T-helper 17 cell (primary cell): ENCODE data around the gene DDX27. TPM values are rescaled to one million over a fixed set of nuclear protein-coding genes. Genes with fewer than 3 reads are reported as not detected.

Source experiments
- ATAC-seq: fragments of 150-1000 bp; cut with Tn5 transposase; 2 replicates; pipeline ENCODE4 v1.10.0; 2021; ENCODE audit warnings: mild to moderate bottlenecking, moderate library complexity
- DNase-seq, 3 donors: peaks; one replicate each; pipeline versions ENCODE4 v3.0.0 to v3.0.0-alpha.2; 2020 to 2021
- H3K9me3 ChIP-seq: one replicate; pipeline ENCODE4 v1.7.0; 2013; ENCODE audit warnings: low read length, mild to moderate bottlenecking; ENCODE audit not compliant: control insufficient read depth, poor library complexity, severe bottlenecking
- H3K27ac Mint-ChIP-seq: one replicate; pipeline ENCODE4 v1.8.0; 2022; ENCODE audit warnings: mild to moderate bottlenecking, moderate library complexity, mixed read lengths
- H3K27me3 Mint-ChIP-seq: one replicate; pipeline ENCODE4 v1.8.0; 2022; ENCODE audit warnings: mixed read lengths
- H3K36me3 Mint-ChIP-seq: one replicate; pipeline ENCODE4 v1.8.0; 2022; ENCODE audit warnings: low read depth, mixed read lengths
- H3K4me1 Mint-ChIP-seq: one replicate; pipeline ENCODE4 v1.8.0; 2022; ENCODE audit warnings: mild to moderate bottlenecking, mixed read lengths
- H3K4me3 Mint-ChIP-seq: one replicate; pipeline ENCODE4 v1.8.0; 2022; ENCODE audit warnings: mild to moderate bottlenecking, moderate library complexity, mixed read lengths
- total RNA-seq, 4 donors: library from RNA in 2 of 4; stranded (reverse) in 2 of 4; gene quantifications; one replicate each; pipeline ENCODE4 v1.2.3 and lab custom pipeline; 2022 to 2026

DDX27 gene
- total RNA-seq, 2 donors from 2014 or later: 84.1 to 87.5 TPM

GRCh38 chr20:49267327-49267726 lies 48.1 kb downstream of the DDX27 start:
- ATAC-seq: peak; percentile 66

DNA sequence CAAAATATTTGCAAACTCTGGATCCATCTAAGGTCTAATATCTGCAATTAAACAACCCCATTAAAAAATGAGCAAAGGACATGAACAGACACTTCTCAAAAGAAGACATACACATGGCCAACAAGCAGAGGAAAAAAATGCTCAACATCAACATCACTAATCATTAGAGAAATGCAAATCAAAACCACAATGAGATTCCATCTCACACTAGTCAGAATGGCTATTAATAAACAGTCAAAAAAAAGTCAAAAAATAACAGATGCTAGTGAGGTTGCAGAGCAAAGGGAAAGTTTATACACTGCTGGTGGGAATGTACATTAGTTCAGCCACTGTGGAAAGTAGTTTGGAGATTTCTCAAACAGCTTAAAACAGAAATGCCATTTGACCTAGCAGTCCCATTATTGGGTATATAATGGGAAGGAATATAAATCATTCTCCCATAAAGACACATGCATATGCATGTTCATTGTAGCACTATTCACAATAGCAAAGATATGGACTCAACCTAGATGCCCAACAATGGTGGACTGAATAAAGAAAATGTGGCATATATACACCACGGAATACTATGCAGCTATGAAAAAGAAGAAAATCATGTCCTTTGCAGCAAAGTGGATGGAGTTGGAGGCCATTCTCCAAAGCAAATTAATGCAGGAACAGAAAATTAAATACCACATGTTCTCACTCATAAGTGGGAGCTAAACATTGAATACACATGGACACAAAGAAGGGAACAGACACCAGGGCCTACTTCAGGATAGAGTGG lies 49.6 kb downstream of the DDX27 start:
- Mint-ChIP-seq H3K4me3 (peak overlapping the region; percentile 77), H3K27me3 (no peaks in the 10 kb centered on the region), H3K4me1 (peaks cover 58% of the 10 kb centered on the region), H3K36me3 (peaks cover 26% of the 10 kb centered on the region), H3K27ac (no peak overlapping the region)
- DNase-seq (no peak), ATAC-seq (no peak)
- H3K9me3 ChIP-seq: no peaks in the 10 kb centered on the region

More at GRCh38 chr20:49267327-49267726, 48.1 kb downstream of the DDX27 start:
- no peak for DNase-seq
- Mint-ChIP-seq H3K4me1 (peaks cover 53% of the 10 kb centered on the region), H3K27me3 (no peaks in the 10 kb centered on the region), H3K36me3 (peaks cover 26% of the 10 kb centered on the region), H3K27ac (peak overlapping the region; percentile 93), H3K4me3 (peak overlapping the region; percentile 83)
- H3K9me3 ChIP-seq: no peaks in the 10 kb centered on the region

DNA sequence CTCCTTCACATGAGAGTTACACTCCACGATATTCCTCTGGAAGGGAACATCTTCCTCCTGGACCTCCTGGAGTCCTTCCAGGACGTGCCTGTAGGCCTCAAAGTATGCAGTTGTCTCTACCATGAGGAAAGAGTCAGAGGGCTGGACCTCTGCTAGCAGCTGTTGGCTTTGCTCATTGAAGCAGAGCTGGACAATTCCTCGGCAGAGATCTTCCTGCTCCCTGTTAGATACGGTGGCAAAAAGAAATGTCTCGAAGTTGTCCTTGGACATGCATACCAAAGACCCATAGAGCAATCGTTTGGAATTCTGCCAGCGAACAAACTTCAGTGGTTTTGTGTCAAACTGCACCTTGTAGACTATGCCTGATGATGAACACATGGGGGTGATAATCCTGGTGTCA lies 51.0 kb downstream of the DDX27 start:
- no peaks in the 10 kb centered on the region for H3K9me3 ChIP-seq
- Mint-ChIP-seq H3K4me1 (peaks cover 59% of the 10 kb centered on the region), H3K36me3 (peaks cover 26% of the 10 kb centered on the region), H3K27ac (no peak overlapping the region), H3K4me3 (peak overlapping the region; percentile 42), H3K27me3 (no peaks in the 10 kb centered on the region)
- DNase-seq: no peak
- no peak for ATAC-seq

DNA sequence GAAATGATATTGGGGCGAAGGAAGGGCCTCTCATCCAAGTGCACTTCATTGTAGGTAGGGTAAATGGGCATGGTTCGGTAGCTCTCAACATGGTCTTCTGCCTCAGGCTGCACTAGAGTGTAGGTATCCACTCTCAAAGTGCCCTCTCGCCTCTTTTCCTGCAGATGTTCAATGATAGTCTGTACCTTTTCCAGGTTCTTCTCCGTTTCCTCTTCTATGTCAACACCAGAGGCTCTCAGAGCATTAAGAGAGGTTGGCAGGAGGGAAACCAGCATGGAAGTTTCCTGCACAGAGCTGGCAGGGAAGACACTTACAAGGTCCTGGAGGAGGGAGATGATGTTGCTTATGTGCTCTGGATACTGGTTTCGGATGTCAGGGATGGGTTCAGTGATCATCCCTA lies 51.5 kb downstream of the DDX27 start:
- H3K27ac Mint-ChIP-seq: peak overlapping the region; percentile 70
- ATAC-seq: no peak

DNA sequence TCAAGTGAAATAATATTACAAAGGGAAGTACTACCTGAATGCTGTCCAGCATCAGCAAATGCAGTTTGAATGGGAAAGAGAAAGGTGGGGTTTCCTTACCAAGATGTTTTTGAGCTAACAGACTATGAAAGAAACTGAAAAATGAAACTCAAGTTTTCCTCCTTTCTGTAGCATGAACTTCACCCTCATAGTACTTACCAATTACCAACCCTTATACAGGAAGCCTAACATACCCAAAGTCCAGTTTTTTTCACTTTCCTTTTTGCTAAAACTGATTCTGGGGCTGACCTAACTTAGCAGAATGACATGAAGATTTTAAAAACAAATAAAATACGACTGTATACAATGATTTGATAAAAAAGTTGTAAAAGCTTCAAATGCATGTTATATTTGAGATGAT lies 53.4 kb downstream of the DDX27 start:
- H3K4me1 Mint-ChIP-seq: peaks cover 60% of the 10 kb centered on the region
- no peaks in the 10 kb centered on the region for H3K9me3 ChIP-seq
- peak overlapping the region; percentile 31 for H3K4me3 Mint-ChIP-seq
- ATAC-seq: no peak
- peaks cover 27% of the 10 kb centered on the region for H3K36me3 Mint-ChIP-seq
- no peak overlapping the region for H3K27ac Mint-ChIP-seq
- no peaks in the 10 kb centered on the region for H3K27me3 Mint-ChIP-seq
- no peak for DNase-seq

More for the DNA sequence above, 51.5 kb downstream of the DDX27 start:
- Mint-ChIP-seq H3K27me3 (no peaks in the 10 kb centered on the region), H3K36me3 (peaks cover 25% of the 10 kb centered on the region), H3K4me3 (peak overlapping the region; percentile 42), H3K4me1 (peaks cover 58% of the 10 kb centered on the region)
- no peak for DNase-seq
- H3K9me3 ChIP-seq: no peaks in the 10 kb centered on the region

DNA sequence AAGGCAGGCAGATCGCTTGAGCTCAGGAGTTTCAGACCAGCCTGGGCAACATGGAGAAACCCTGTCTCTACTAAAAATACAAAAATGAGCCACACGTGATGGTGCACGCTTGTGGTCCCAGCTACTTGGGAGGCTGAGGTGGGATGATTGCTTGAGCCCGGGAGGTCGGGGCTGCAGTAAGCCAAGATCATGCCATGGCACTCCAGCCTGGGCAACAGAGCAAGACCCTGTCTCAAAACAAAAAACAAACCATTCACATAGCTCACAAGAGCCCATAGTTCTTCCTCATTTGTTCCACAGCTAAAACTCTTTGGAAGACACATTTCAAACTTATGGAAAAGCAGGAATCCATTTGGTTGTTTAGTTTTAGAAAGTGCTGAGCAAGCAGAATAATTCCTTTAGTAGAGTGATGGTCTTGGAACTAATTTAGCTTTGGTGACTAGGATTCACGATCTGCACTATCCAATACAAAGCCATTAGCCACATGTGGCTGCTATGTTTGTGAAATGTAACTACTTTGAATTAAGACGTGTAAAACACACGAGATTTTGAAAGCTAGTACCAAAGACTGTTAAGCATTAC lies 54.6 kb downstream of the DDX27 start:
- DNase-seq (no peak), ATAC-seq (no peak)
- Mint-ChIP-seq H3K27ac (no peak overlapping the region), H3K4me1 (peaks cover 59% of the 10 kb centered on the region), H3K4me3 (peak overlapping the region; percentile 25), H3K36me3 (peaks cover 23% of the 10 kb centered on the region), H3K27me3 (no peaks in the 10 kb centered on the region)
- H3K9me3 ChIP-seq: no peaks in the 10 kb centered on the region

DNA sequence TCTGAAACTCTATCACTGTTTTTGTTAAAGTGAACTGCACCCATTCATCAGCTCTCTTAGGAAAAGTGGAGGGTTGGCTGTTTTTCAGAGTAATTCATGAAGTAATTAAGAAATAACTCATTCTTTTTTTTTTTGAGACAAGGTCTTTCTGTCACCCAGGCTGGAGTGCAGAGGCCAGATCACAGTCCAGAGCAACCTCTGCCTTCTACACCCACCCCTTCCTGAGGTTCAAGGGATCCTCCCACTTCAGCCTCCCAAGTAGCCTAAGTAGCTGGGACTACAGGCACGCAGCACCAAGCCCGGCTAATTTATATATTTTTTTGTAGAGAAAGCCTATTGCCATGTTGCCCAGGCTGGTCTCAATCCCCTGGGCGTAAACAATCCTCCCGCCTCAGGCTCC lies 56.0 kb downstream of the DDX27 start:
- Mint-ChIP-seq H3K36me3 (peaks cover 19% of the 10 kb centered on the region), H3K4me3 (peak overlapping the region; percentile 99)

DNA sequence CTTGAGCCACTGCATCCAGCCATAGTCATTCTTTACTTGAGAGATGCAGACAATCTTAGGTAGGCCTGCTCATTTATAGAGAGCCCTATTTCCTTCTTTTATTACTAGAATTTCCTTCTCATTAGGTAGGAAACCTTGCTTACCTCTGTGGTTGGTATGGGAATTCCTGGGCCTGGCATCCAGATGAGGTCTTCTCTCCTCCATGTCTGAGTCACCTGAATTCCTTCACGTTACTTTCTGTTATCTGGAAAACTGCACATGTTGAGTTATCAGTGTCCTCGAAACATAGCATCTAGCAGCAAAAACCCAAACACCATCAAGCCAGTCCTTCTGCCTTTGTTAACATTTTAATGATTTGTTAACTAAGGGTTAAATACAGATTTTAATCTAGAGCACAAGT lies 56.4 kb downstream of the DDX27 start:
- Mint-ChIP-seq H3K4me1 (peaks cover 49% of the 10 kb centered on the region), H3K27ac (peak overlapping the region; percentile 97), H3K27me3 (no peaks in the 10 kb centered on the region), H3K4me3 (peak overlapping the region; percentile 99), H3K36me3 (peaks cover 20% of the 10 kb centered on the region)
- ATAC-seq: no peak
- peaks cover 13% of the 10 kb centered on the region for H3K9me3 ChIP-seq
- DNase-seq: no peak

More for the DNA sequence above, 56.0 kb downstream of the DDX27 start:
- no peak for ATAC-seq
- Mint-ChIP-seq H3K27me3 (no peaks in the 10 kb centered on the region), H3K27ac (peak overlapping the region; percentile 97), H3K4me1 (peaks cover 53% of the 10 kb centered on the region)
- DNase-seq: no peak
- peaks cover 9% of the 10 kb centered on the region for H3K9me3 ChIP-seq

- H3K36me3 Mint-ChIP-seq: peaks cover 20% of the 10 kb centered on the region
Observed at GRCh38 chr20:49276161-49276960, 57.1 kb downstream of the DDX27 start.

DNA sequence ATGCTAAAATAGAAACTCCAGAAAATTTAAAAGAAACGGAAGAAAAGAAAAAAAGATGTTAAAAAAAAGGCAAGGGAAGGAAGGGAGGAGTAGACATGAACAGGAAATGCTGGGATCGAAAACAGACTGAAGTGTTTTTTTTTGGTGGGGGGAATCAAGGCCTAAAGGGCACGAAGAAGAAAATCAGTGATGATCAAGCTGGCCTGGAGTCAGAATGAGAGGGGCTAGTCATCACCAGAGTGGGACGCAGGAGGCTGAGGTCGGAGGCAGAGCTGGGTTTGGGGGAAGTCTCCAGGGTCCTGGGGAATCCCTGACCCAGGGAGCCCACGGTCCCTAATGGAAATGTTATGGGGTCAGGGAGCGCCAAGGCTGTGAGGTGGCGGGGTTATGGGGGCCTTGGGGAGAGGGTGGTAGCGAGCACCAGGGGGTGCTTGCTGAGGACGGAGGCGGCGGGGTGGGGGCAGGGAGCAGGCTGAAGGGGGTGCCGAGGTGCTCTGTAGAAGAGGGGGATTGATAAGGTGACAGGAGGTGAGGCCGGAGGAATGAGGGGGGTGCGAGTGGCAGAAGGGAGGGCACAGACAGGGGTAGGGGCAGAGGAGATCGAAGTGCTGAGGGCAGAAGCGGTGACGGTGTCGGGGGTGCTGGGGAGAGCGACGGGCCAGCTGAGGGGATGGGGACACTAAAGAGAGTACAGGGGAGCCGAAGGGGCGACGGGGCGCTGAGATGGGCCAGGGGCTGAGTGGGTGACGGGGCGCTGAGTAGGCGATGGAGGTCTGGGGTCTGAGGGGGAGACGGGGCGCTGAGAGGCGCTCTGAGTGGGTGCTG lies 58.0 kb downstream of the DDX27 start:
- Mint-ChIP-seq H3K4me1 (peaks cover 40% of the 10 kb centered on the region), H3K27ac (peak overlapping the region; percentile 97), H3K36me3 (peaks cover 18% of the 10 kb centered on the region), H3K4me3 (peak overlapping the region; percentile 99), H3K27me3 (no peaks in the 10 kb centered on the region)
- peaks cover 28% of the 10 kb centered on the region for H3K9me3 ChIP-seq
- ATAC-seq (no peak), DNase-seq (peak; percentile 10 to 18 (median 10))

More at GRCh38 chr20:49276161-49276960, 57.1 kb downstream of the DDX27 start:
- H3K9me3 ChIP-seq: peaks cover 20% of the 10 kb centered on the region
- peak overlapping the region; percentile 97 for H3K27ac Mint-ChIP-seq
- no peaks in the 10 kb centered on the region for H3K27me3 Mint-ChIP-seq
- peak overlapping the region; percentile 99 for H3K4me3 Mint-ChIP-seq
- ATAC-seq (no peak), DNase-seq (peak in 1 of 3 donors; percentile 27)
- peaks cover 42% of the 10 kb centered on the region for H3K4me1 Mint-ChIP-seq

- peaks cover 33% of the 10 kb centered on the region for H3K9me3 ChIP-seq
- Mint-ChIP-seq H3K4me1 (peaks cover 40% of the 10 kb centered on the region), H3K27ac (peak overlapping the region; percentile 97), H3K27me3 (no peaks in the 10 kb centered on the region), H3K4me3 (peak overlapping the region; percentile 99), H3K36me3 (peaks cover 19% of the 10 kb centered on the region)
- DNase-seq (no peak), ATAC-seq (no peak)
Observed at GRCh38 chr20:49277786-49278035, 58.5 kb downstream of the DDX27 start.

- peak; percentile 88 for ATAC-seq
- no peaks in the 10 kb centered on the region for H3K27me3 Mint-ChIP-seq
- peaks cover 22% of the 10 kb centered on the region for H3K36me3 Mint-ChIP-seq
- H3K27ac Mint-ChIP-seq: peak within 1 kb of the TSS; percentile 97
- H3K4me3 Mint-ChIP-seq: peak within 1 kb of the TSS; percentile 99
- H3K9me3 ChIP-seq: peaks cover 38% of the 10 kb centered on the region
- H3K4me1 Mint-ChIP-seq: peaks cover 41% of the 10 kb centered on the region
- DNase-seq: peak; percentile 95 to 97 (median 96)
Observed at GRCh38 chr20:49278036-49278817, 59.0 kb downstream of the DDX27 start, which contains the start of gene ZNFX1. ZNFX1 (minus strand) TSS chr20:49278057; CDS start chr20:49275839, 2,218 bp downstream.
